Non-pigmented ciliary epithelial cell (primary cell): ENCODE measurements around the gene KIRREL1.

ENCODE experiments used
- DNase-seq: peaks from one replicate; pipeline ENCODE4 v3.0.0-alpha.2; 2010; ENCODE audit warnings: low read depth

Gene KIRREL1

GRCh38 chr1:158035976-158036583, 42.6 kb downstream of the KIRREL1 start:
- DNase-seq: no peak

GRCh38 chr1:158037008-158037865, 43.8 kb downstream of the KIRREL1 start:
- no peak for DNase-seq

- DNase-seq: no peak
These were observed 44.5 kb downstream of the KIRREL1 start for GRCh38 chr1:158037866-158038359.

- no peak for DNase-seq
These were observed 45.3 kb downstream of the KIRREL1 start for GRCh38 chr1:158038793-158039192.

- DNase-seq: no peak
These were observed 45.9 kb downstream of the KIRREL1 start for GRCh38 chr1:158039380-158039779.

GRCh38 chr1:158040323-158040722, 46.9 kb downstream of the KIRREL1 start:
- no peak for DNase-seq

GRCh38 chr1:158043232-158043631, 49.8 kb downstream of the KIRREL1 start:
- no peak for DNase-seq

- peak; percentile 46 for DNase-seq
These were observed 52.2 kb downstream of the KIRREL1 start for GRCh38 chr1:158045639-158046038.

- no peak for DNase-seq
These were observed 53.5 kb downstream of the KIRREL1 start for GRCh38 chr1:158046715-158047510.

GRCh38 chr1:158048371-158049067, 55.1 kb downstream of the KIRREL1 start:
- no peak for DNase-seq

GRCh38 chr1:158049853-158050252, 56.4 kb downstream of the KIRREL1 start:
- no peak for DNase-seq

- no peak for DNase-seq
These were observed 59.8 kb downstream of the KIRREL1 start for GRCh38 chr1:158053276-158053675.

GRCh38 chr1:158054721-158055120, 61.3 kb downstream of the KIRREL1 start:
- no peak for DNase-seq

GRCh38 chr1:158055854-158056253, 62.4 kb downstream of the KIRREL1 start:
- no peak for DNase-seq

GRCh38 chr1:158056498-158056897, 63.1 kb downstream of the KIRREL1 start:
- DNase-seq: no peak

GRCh38 chr1:158058237-158058985, 65.0 kb downstream of the KIRREL1 start:
- DNase-seq: no peak

- no peak for DNase-seq
These were observed 66.5 kb downstream of the KIRREL1 start for GRCh38 chr1:158059984-158060383.

- no peak for DNase-seq
These were observed 68.7 kb downstream of the KIRREL1 start for GRCh38 chr1:158062174-158062573.

GRCh38 chr1:158067662-158068061, 74.2 kb downstream of the KIRREL1 start:
- peak; percentile 35 for DNase-seq

- DNase-seq: no peak
These were observed 75.5 kb downstream of the KIRREL1 start for GRCh38 chr1:158068918-158069317.

GRCh38 chr1:158071138-158071537, 77.7 kb downstream of the KIRREL1 start:
- no peak for DNase-seq
